ENCODE measurements around the gene HERC4. TPM values are rescaled to one million over a fixed set of nuclear protein-coding genes. Genes with fewer than 3 reads are reported as not detected.

HERC4 gene
- total and polyA plus RNA-seq, 9 of the 15 experiments (the other 6 are each of a cell fraction or from before 2014, with no cell fraction given): 12.5 to 33.5 (median 22.8) TPM

- 1% methylated on average over 15 of the region's 15 CpGs for WGBS (ENCODE audit: insufficient coverage, low coverage, missing lambda C conversion rate)
- Histone ChIP-seq H3K9me1 (ENCODE audit: control insufficient read depth, insufficient read depth, low read length) (no peaks in the 10 kb centered on the region), H3K27me3 (ENCODE audit: control insufficient read depth in 2 of 2, insufficient read depth in 2 of 2, low read length in 2 of 2) (peaks cover 12 to 19% of the 10 kb centered on the region in 2 experiments; a peak in 4 of 5 replicates), H3K4me1 (replicated peaks in 1 of 2; ENCODE audit: control insufficient read depth in 2 of 2, insufficient read depth in 2 of 2, low read length in 2 of 2) (no peaks in the 10 kb centered on the region), H3K79me2 (ENCODE audit: control insufficient read depth, insufficient read depth, low read length) (no peaks in the 10 kb centered on the region), H3K27ac (ENCODE audit: extremely low read depth, low read depth, low read length) (no peak overlapping the region), H2AFZ (ENCODE audit: low read depth, low read length) (no peak overlapping the region), H3K9me3 (replicated peaks; ENCODE audit: control insufficient read depth, insufficient read depth, low read depth, low read length) (no peaks in the 10 kb centered on the region), H3K4me3 (no peak overlapping the region), H4K20me1 (replicated peaks; ENCODE audit: control insufficient read depth, insufficient read depth, low read length) (no peaks in the 10 kb centered on the region), H3K9ac (ENCODE audit: insufficient read depth in 1 of 2, low read depth in 2 of 2, low read length in 2 of 2) (no peak overlapping the region), H3K36me3 (ENCODE audit: control insufficient read depth, insufficient read depth, low read length) (no peaks in the 10 kb centered on the region), H3K4me2 (ENCODE audit: insufficient read depth, low read length) (no peak overlapping the region)
- FAIRE-seq (no peak), ATAC-seq (peak; percentile 66), DNase-seq (ENCODE audit: extremely low read depth in 1 of 4, low spot score in 3 of 4) (no peak)
- POLR2A ChIA-PET: interaction anchor here (0.6 to 1.5 kb wide), 6 partner anchors 9 to 414 kb away, joined by 3 to 6 read pairs (median 3); partner anchors contain the start of gene MYPN
- CTCF ChIA-PET (ENCODE audit: low intra/inter-chr PET ratio): no interaction called here
- no TSS peak for BruUV-seq (replicated peaks)
- in situ Hi-C loops (cut with MboI) (no loop called here), intact Hi-C loops (cut with micrococcal nuclease) (no loop called here)
- TF ChIP-seq GATAD2A (IDR thresholded peaks at IDR 0.05) (no peak), SLC30A9 (CRISPR knock-in tag; IDR thresholded peaks at IDR 0.05) (no peak), ZNF75A (CRISPR knock-in tag; IDR thresholded peaks at IDR 0.05) (no peak), MLLT1 (IDR thresholded peaks at IDR 0.05) (no peak), NFXL1 (CRISPR knock-in tag; IDR thresholded peaks at IDR 0.05) (no peak), CEBPG (CRISPR knock-in tag; IDR thresholded peaks at IDR 0.05) (no peak), CEBPG (tag; conservative IDR thresholded peaks at IDR 0.05 in 1 of 2, IDR thresholded peaks at IDR 0.05 in 1 of 2) (peak; percentile 68 to 80; a peak in 3 of 4 replicates), THRAP3 (IDR thresholded peaks at IDR 0.05; ENCODE audit: borderline replicate concordance) (no peak), NELFE (IDR thresholded peaks at IDR 0.05; ENCODE audit: insufficient read depth, insufficient read length) (no peak), ZNF23 (CRISPR knock-in tag; IDR thresholded peaks at IDR 0.05) (no peak), SAFB2 (IDR thresholded peaks at IDR 0.05; ENCODE audit: borderline replicate concordance, low read depth, low read length, severe bottlenecking) (no peak), COPS2 (conservative IDR thresholded peaks at IDR 0.05) (no peak), ZNF121 (CRISPR knock-in tag; conservative IDR thresholded peaks at IDR 0.05) (no peak), ZNF512 (tag; IDR thresholded peaks at IDR 0.05) (no peak), E2F3 (CRISPR knock-in tag; IDR thresholded peaks at IDR 0.05) (no peak), FOXP1 (CRISPR knock-in tag; IDR thresholded peaks at IDR 0.05) (no peak), TEAD2 (tag; IDR thresholded peaks at IDR 0.05) (no peak), TFAM (CRISPR knock-in tag; conservative IDR thresholded peaks at IDR 0.05) (no peak), HDAC6 (IDR thresholded peaks at IDR 0.05; ENCODE audit: low read depth, low read length) (no peak), ZNF551 (CRISPR knock-in tag; IDR thresholded peaks at IDR 0.05) (no peak), ZNF12 (CRISPR knock-in tag; IDR thresholded peaks at IDR 0.05) (no peak), L3MBTL2 (IDR thresholded peaks at IDR 0.05) (no peak), ZNF212 (CRISPR knock-in tag; IDR thresholded peaks at IDR 0.05) (no peak)
These were observed 46.1 kb upstream of the HERC4 start for GRCh38 chr10:68121020-68121743.
